Neural cell (in vitro differentiated cells): ENCODE measurements around the gene TLN1. TPM values are rescaled to one million over a fixed set of nuclear protein-coding genes. Genes with fewer than 3 reads are reported as not detected.

Source experiments
- H2AFZ ChIP-seq: fragments of 200-600, 300-800 bp; sonication (generic), shearing (Covaris generic); 2 replicates; pipeline ENCODE4 v1.6.0; 2014; ENCODE audit warnings: low read depth, mild to moderate bottlenecking, antibody characterized with exemption, low read length, moderate library complexity
- H3F3A ChIP-seq: fragments of 200-600 bp; shearing (Covaris generic); 2 replicates; pipeline ENCODE4 v1.6.1; 2016; ENCODE audit warnings: mild to moderate bottlenecking, moderate library complexity, mixed read lengths, antibody characterized with exemption, low read length; ENCODE audit not compliant: insufficient read depth, poor library complexity, severe bottlenecking
- H3K27ac ChIP-seq: fragments of 200-600, 300-800 bp; sonication (generic), shearing (Covaris generic); 2 replicates; pipeline ENCODE4 v1.5.1; 2014; ENCODE audit warnings: mild to moderate bottlenecking, low read length, moderate library complexity
- H3K27me3 ChIP-seq: fragments of 300-800, 200-600 bp; sonication (generic), shearing (Covaris generic); 2 replicates; pipeline ENCODE4 v1.6.0; 2014; ENCODE audit warnings: mild to moderate bottlenecking, low read depth, low read length, moderate library complexity; ENCODE audit not compliant: insufficient read depth
- H3K36me3 ChIP-seq: fragments of 300-800, 200-600 bp; sonication (generic), shearing (Covaris generic); 2 replicates; pipeline ENCODE4 v1.5.1; 2014; ENCODE audit warnings: mild to moderate bottlenecking, antibody characterized with exemption, low read length, moderate library complexity; ENCODE audit not compliant: insufficient read depth
- H3K4me2 ChIP-seq: fragments of 300-800, 200-600 bp; sonication (generic), shearing (Covaris generic); 2 replicates; pipeline ENCODE4 v1.6.0; 2014; ENCODE audit warnings: mild to moderate bottlenecking, low read length
- H3K4me3 ChIP-seq: fragments of 300-800, 200-600 bp; sonication (generic), shearing (Covaris generic); 2 replicates; pipeline ENCODE4 v1.5.1; 2014; ENCODE audit warnings: mild to moderate bottlenecking, low read length, moderate library complexity
- H3K79me2 ChIP-seq: fragments of 200-600 bp; shearing (Covaris generic); replicated peaks from 2 replicates; pipeline ENCODE4 v1.6.0; 2014; ENCODE audit warnings: mild to moderate bottlenecking, low read length, moderate library complexity; ENCODE audit not compliant: insufficient read depth
- H3K9ac ChIP-seq: fragments of 300-800, 200-600 bp; sonication (generic), shearing (Covaris generic); 2 replicates; pipeline ENCODE4 v1.6.1; 2016; ENCODE audit warnings: mild to moderate bottlenecking, low read length, mixed read lengths
- H3K9me2 ChIP-seq: fragments of 200-600 bp; shearing (Covaris generic); 2 replicates; pipeline ENCODE4 v1.6.1; 2016; ENCODE audit warnings: mild to moderate bottlenecking, low read length, mixed read lengths; ENCODE audit not compliant: insufficient read depth
- H3K9me3 ChIP-seq: fragments of 200-600, 300-800 bp; sonication (generic), shearing (Covaris generic); 2 replicates; pipeline ENCODE4 v1.6.1; 2016; ENCODE audit warnings: mild to moderate bottlenecking, mixed run types, low read length, moderate library complexity, mixed read lengths
- H4K20me1 ChIP-seq: fragments of 200-600 bp; shearing (Covaris generic); 2 replicates; pipeline ENCODE4 v1.6.1; 2016; ENCODE audit warnings: mild to moderate bottlenecking, mixed run types; ENCODE audit not compliant: insufficient read depth
- EP300 ChIP-seq: fragments of 450-650 bp; conservative IDR thresholded peaks from 2 replicates; pipeline ENCODE4 v1.6.1; 2014; ENCODE audit warnings: antibody characterized with exemption, mild to moderate bottlenecking, moderate library complexity; ENCODE audit not compliant: poor library complexity, severe bottlenecking
- EZH2 ChIP-seq: fragments of 200-600, 300-800 bp; shearing (Covaris generic), sonication (generic); IDR thresholded peaks from 2 replicates; pipeline ENCODE4 v1.6.1; 2014; ENCODE audit warnings: antibody characterized with exemption, low read length, borderline replicate concordance, mild to moderate bottlenecking; ENCODE audit not compliant: insufficient read depth, poor library complexity, severe bottlenecking
- MXI1 ChIP-seq: fragments of 450-650 bp; conservative IDR thresholded peaks from 2 replicates; pipeline ENCODE4 v1.6.1; 2014; ENCODE audit warnings: antibody characterized with exemption, mild to moderate bottlenecking; ENCODE audit not compliant: poor library complexity, severe bottlenecking
- POLR2AphosphoS5 ChIP-seq: IDR thresholded peaks from 2 replicates; pipeline ENCODE4 v1.6.1; 2012
- RAD21 ChIP-seq: fragments of 450-650 bp; conservative IDR thresholded peaks from 2 replicates; pipeline ENCODE4 v1.6.1; 2014; ENCODE audit warnings: antibody characterized with exemption, mild to moderate bottlenecking, moderate library complexity
- SMC3 ChIP-seq: fragments of 450-650 bp; conservative IDR thresholded peaks from 2 replicates; pipeline ENCODE4 v1.6.1; 2014; ENCODE audit warnings: antibody characterized with exemption, mild to moderate bottlenecking, moderate library complexity; ENCODE audit not compliant: poor library complexity
- TAF1 ChIP-seq: IDR thresholded peaks from 2 replicates; pipeline ENCODE4 v1.6.1; 2012; ENCODE audit warnings: low read depth
- polyA plus RNA-seq: library from polyadenylated mRNA; depleted of rRNA; stranded (reverse); fragments of >200 nt; gene quantifications from 2 replicates; pipeline ENCODE4 v1.2.3, GENCODE V29; 2014
- TF ChIP-seq, protein P1 (sequence below): fragments of 450-650 bp; IDR thresholded peaks from 2 replicates; pipeline ENCODE4 v1.5.1; 2014; ENCODE audit warnings: antibody characterized with exemption, mild to moderate bottlenecking, moderate library complexity; ENCODE audit not compliant: poor library complexity, severe bottlenecking
- TF ChIP-seq, protein P2 (sequence below): IDR thresholded peaks from 2 replicates; pipeline ENCODE4 v1.6.1; 2012; ENCODE audit warnings: borderline replicate concordance

The TLN1 gene
- polyA plus RNA-seq, 1 donor from 2014 or later: 7.1 TPM

DNA sequence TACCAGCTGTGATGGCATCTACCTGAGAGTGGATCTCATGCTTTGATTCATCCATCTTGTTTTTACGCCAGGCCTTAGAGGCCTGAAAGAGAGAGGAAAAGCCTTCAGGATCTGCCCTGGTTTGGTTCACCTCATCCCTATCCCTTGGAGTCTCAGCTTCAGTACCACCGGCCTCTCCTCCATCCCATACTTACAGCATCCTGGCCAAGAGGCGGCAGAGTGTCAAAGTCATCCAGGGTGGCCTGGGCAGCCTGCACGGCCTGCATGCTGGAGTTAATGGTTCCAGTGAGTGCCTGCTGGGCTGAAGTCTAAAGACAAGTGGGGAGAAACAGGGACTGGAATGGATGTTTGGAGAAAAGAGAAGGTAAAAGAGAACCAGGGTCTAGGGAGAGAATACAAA, 12.4 kb downstream of the TLN1 start:
- no peaks in the 10 kb centered on the region for H3K36me3 ChIP-seq
- H3K4me2 ChIP-seq: no peak overlapping the region
- H4K20me1 ChIP-seq: no peaks in the 10 kb centered on the region
- no peak overlapping the region for H3K4me3 ChIP-seq
- no peak overlapping the region for H2AFZ ChIP-seq
- H3K9me3 ChIP-seq: no peaks in the 10 kb centered on the region
- H3K9ac ChIP-seq: no peak overlapping the region
- H3K27me3 ChIP-seq: no peaks in the 10 kb centered on the region
- H3K27ac ChIP-seq: no peak overlapping the region
- H3K79me2 ChIP-seq: no peaks in the 10 kb centered on the region
- no peaks in the 10 kb centered on the region for H3K9me2 ChIP-seq
- no peaks in the 10 kb centered on the region for H3F3A ChIP-seq
- TF ChIP-seq MXI1 (no peak), SMC3 (no peak), POLR2AphosphoS5 (no peak), EP300 (no peak), EZH2 (no peak), TAF1 (no peak), RAD21 (no peak)
- TF ChIP-seq, protein P1, sequence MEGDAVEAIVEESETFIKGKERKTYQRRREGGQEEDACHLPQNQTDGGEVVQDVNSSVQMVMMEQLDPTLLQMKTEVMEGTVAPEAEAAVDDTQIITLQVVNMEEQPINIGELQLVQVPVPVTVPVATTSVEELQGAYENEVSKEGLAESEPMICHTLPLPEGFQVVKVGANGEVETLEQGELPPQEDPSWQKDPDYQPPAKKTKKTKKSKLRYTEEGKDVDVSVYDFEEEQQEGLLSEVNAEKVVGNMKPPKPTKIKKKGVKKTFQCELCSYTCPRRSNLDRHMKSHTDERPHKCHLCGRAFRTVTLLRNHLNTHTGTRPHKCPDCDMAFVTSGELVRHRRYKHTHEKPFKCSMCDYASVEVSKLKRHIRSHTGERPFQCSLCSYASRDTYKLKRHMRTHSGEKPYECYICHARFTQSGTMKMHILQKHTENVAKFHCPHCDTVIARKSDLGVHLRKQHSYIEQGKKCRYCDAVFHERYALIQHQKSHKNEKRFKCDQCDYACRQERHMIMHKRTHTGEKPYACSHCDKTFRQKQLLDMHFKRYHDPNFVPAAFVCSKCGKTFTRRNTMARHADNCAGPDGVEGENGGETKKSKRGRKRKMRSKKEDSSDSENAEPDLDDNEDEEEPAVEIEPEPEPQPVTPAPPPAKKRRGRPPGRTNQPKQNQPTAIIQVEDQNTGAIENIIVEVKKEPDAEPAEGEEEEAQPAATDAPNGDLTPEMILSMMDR: no peak
- TF ChIP-seq, protein P2, sequence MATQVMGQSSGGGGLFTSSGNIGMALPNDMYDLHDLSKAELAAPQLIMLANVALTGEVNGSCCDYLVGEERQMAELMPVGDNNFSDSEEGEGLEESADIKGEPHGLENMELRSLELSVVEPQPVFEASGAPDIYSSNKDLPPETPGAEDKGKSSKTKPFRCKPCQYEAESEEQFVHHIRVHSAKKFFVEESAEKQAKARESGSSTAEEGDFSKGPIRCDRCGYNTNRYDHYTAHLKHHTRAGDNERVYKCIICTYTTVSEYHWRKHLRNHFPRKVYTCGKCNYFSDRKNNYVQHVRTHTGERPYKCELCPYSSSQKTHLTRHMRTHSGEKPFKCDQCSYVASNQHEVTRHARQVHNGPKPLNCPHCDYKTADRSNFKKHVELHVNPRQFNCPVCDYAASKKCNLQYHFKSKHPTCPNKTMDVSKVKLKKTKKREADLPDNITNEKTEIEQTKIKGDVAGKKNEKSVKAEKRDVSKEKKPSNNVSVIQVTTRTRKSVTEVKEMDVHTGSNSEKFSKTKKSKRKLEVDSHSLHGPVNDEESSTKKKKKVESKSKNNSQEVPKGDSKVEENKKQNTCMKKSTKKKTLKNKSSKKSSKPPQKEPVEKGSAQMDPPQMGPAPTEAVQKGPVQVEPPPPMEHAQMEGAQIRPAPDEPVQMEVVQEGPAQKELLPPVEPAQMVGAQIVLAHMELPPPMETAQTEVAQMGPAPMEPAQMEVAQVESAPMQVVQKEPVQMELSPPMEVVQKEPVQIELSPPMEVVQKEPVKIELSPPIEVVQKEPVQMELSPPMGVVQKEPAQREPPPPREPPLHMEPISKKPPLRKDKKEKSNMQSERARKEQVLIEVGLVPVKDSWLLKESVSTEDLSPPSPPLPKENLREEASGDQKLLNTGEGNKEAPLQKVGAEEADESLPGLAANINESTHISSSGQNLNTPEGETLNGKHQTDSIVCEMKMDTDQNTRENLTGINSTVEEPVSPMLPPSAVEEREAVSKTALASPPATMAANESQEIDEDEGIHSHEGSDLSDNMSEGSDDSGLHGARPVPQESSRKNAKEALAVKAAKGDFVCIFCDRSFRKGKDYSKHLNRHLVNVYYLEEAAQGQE: no peak

DNA sequence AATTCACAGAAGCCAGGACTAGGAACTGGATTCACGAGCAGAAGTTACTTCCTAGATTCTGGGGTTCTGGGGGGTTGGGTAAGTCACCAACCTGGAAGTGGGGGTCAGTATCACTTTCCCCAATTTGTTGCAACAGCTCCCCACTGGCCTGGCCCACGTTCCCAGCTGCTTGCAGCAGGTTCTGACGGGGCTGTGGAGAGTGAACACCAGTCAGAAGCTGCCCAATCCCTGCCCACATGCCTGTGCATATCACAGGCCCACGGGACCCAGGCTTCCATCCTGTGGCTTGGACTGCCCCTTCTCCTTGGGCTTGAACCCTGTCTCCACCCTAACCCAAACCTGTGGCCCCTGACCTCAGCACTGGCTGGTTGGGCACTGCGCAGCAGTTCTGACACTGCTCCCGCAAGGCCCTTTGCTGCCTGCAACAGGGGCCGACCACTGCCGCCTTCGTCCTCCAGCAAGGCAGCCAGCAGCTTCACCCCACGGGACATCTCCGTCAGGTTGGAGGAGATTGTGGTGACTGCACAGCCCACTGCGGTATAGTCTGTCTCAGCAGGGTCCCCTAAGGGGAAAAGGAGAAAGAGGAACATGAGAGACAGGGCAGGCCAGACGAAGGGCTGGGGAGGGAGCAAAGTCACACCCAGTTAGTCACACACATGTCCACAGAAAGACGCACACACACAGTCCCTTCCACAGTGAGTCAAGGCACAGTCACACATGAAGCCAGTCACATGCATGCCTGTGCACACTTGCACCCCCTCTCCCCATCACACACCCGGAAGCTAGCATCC, 13.1 kb downstream of the TLN1 start:
- Histone ChIP-seq H3K9ac (no peak overlapping the region), H4K20me1 (no peaks in the 10 kb centered on the region), H3K4me3 (no peak overlapping the region), H3K9me3 (no peaks in the 10 kb centered on the region), H3K79me2 (no peaks in the 10 kb centered on the region), H3K27me3 (no peaks in the 10 kb centered on the region), H3F3A (no peaks in the 10 kb centered on the region), H3K4me2 (no peak overlapping the region), H3K27ac (no peak overlapping the region), H2AFZ (no peak overlapping the region), H3K36me3 (no peaks in the 10 kb centered on the region), H3K9me2 (no peaks in the 10 kb centered on the region)
- no peak for TF ChIP-seq POLR2AphosphoS5
- no peak for TF ChIP-seq SMC3
- no peak for TF ChIP-seq TAF1
- no peak for TF ChIP-seq MXI1
- TF ChIP-seq, protein P1: no peak
- TF ChIP-seq RAD21: no peak
- TF ChIP-seq, protein P2: no peak
- TF ChIP-seq EP300: no peak
